HG03139 (cell line): Measurements from ENCODE around the gene KIF19.

Experiments used
- ATAC-seq: cut with Tn5 transposase; IDR thresholded peaks from one replicate; pipeline ENCODE4 v1.9.1; 2021; ENCODE audit not compliant: unreplicated experiment

KIF19 gene

GRCh38 chr17:74361230-74362068, 35.4 kb downstream of the KIF19 start, which contains the start of gene BTBD17:
TSS of gene BTBD17 (minus strand) at chr17:74361868. CDS start at chr17:74361819, 49 bp downstream.
- no peak for ATAC-seq

DNA sequence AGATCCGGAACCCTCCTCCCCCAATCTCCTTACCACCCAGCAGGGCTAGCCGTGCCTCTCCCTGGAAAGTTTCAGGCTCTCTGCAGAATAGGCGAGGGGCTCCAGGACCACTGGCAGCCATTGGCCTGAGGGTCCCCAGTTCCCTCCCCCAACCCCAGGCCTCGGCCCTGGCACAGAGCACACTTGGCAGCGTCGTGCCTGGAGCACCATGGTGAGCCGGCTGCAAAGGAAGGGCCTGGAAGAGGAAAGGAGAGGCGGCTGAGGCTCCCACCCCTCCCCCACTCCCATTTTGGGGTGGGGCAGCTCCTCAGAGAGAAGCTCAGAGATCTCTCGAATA, 36.0 kb downstream of the KIF19 start:
- no peak for ATAC-seq

DNA sequence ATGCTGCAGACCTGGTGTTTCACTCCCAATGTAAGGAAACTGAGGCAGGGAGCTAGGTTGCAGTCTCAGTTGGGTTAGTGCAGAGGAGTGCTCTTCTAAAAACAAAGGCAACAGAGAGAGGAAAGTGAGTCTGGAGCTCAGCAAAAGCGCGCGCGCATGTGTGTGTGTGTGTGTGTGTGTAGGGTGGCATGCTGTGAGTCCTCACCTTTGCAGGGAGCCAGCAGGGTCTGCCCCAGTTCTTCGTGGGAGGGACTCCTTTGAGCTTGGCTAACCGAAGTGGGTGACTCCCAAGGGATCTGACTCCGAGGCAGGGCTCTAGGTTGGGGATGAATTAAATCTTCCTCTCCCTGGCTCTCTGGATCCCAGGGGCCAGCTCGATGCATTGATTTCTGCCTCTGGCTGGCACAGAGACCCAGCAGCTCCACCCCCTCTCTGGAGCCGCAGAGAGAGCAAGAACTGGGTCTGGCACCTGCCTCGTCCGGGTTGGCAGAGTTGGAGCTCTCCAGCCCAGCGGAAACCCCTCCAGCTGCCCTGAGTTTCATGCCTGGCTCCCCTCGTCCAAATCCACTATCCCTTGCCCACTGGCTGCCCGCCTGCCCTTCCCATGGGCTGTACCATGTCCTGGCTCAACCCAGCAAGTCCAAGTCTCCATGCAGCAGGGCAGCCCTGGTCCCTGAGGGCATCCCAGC, 36.9 kb downstream of the KIF19 start:
- ATAC-seq, result no peak

GRCh38 chr17:74367206-74367605, 41.2 kb downstream of the KIF19 start, which contains the start of gene GPR142:
TSS of gene GPR142 (plus strand) at chr17:74367506. CDS start at chr17:74369541, 2,035 bp downstream.
- no peak for ATAC-seq

DNA sequence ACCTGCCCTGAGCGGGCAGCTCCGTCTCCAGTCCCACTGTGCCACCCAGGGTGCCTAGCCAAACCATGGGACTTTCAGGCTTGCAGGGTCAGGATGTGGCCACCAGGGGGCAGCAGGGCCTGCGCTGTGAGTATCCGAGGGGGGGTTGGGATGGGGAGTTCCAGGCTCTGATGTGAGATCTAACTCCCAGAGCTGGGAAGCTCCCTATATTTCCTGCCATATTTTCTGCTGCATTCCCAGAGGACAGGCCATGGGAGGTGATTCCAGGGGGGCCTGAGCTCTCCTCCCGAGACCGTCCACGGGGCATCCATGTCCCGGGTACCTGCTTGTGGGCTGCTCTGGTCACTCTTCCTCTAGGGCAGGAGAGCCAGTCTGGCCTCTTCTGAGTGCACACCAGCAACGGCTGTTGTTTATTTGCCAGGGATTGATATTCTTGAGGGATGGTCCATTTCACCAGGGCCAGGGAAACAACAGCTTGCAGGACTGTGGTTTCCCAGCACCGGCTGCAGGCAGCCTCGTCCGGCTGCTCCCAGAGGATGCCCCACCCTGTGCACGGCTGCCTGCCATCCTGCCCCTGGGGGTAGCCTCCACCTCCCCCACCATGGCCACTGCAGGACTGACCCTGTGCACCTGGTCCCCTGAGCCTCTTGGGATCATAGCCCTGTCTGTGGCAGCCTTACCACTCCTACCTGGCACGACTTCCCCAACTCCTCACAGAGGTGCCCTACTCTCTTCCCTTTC, 42.5 kb downstream of the KIF19 start:
- no peak for ATAC-seq

DNA sequence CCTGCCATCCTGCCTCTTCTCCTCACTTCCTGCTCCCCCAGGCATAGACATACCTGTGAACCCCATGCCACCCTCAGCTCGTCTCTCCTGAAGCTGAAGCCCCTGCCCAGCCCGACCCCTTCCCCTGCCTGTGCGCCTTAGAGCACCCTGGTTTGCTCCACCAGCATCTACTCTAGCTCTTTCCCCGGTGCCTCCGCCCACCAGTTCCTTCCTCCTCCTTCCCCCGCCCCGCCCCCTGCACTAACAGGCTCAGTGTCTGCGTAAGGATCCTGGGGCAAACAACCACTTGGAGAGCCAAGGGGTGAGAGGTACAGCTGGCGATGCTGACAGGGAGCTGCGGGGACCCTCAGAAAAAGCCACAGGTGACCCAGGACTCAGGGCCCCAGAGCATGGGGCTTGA, 43.2 kb downstream of the KIF19 start:
- no peak for ATAC-seq

- no peak for ATAC-seq
Observed at GRCh38 chr17:74369665-74370490, 43.9 kb downstream of the KIF19 start.

DNA sequence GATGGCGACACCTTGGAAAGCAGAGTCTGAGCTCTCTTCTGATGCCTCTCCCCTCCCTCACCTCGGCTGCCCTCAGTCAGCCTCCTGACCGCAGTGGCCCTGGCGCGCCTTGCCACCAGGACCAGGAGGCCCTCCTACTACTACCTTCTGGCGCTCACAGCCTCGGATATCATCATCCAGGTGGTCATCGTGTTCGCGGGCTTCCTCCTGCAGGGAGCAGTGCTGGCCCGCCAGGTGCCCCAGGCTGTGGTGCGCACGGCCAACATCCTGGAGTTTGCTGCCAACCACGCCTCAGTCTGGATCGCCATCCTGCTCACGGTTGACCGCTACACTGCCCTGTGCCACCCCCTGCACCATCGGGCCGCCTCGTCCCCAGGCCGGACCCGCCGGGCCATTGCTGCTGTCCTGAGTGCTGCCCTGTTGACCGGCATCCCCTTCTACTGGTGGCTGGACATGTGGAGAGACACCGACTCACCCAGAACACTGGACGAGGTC, 45.7 kb downstream of the KIF19 start:
- ATAC-seq, result no peak

DNA sequence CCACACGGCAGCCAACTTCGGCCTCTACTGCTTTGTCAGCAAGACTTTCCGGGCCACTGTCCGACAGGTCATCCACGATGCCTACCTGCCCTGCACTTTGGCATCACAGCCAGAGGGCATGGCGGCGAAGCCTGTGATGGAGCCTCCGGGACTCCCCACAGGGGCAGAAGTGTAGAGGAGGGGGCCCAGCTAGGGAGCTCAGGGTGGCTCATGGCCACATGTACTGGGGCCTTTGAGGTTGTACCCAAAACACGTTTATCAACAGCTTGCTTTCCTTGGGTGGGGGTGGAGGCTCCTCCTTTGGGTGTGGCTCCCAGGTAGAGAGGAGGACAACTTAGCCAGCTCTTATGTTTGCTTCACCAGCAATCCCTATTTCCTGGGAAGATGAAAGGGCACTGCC, 46.4 kb downstream of the KIF19 start:
- ATAC-seq, result no peak

- ATAC-seq, result no peak
Observed at GRCh38 chr17:74373838-74374606, 48.0 kb downstream of the KIF19 start.

GRCh38 chr17:74374858-74375257, 48.8 kb downstream of the KIF19 start:
- ATAC-seq, result no peak

DNA sequence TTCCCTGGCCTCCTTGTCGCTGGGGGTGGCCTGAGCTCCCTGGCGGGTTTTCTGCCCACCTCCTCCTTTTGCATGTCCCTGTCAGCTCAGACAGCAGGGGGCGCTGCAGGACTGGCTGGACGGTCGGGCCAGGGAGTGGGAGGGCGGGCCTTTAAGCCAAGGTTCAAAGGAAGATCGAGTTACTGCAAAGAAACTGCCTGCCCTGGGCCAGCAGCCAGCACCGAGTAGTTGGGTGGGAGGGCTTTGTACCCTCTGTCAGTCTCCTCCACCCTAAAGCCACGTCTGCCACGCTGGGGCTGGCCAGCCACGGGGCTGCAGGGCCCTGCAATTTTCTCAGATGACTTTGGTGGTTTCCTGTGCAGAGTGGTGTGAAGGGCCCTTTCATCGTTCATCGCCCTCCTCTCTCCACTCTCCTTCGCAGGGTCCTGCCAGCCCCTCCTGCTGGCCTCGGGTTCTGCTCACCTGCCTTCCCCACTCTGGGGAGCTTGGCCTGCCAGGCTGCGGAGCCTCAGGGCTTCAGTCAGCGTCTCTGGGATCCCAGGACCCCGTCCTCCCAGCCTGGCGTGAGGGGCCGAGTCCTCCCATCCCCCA, 53.6 kb downstream of the KIF19 start:
- ATAC-seq, result peak; percentile 60

DNA sequence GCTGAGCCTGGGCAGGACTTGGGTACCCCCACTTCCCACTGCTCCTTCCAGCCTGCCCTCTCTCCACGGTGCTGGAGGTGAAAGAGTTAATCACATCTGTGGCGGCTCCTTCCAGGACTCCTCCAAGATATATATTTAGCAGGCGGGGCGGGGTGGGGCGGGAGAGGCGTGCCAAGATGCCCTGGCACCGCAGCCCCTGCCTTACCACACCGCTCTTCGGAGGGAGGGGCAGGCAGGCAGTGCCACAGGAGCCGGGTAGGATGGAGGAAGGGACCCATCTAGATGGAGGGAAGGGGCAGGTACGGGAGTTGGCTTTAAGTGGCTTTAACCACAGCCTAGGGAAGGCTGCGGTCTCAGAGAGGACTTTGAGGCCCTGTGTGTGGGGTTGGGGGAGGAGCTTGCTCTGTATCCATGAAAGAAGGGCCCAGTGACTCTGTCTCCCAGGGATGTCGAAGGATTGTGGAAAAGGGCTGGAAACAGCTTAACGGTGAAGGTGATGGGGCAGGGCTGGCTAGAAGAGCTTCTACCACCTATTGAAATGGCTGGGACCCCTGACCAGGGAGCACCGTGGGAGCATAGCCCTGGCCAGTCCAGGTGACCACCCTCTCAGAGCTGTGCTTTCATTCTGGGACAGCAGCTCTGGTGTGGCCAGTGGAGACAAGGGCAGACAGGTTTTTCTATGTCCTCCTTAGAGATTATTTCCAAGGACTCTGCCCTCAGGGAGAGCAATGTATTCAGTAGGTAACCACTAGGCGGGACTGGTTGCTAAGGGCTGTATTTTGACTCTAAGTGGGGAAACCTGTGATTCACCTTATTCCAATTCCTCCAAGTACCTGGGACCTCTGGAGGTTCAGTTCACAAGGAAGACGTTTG, 54.3 kb downstream of the KIF19 start:
- ATAC-seq, result no peak

GRCh38 chr17:74380959-74381808, 55.2 kb downstream of the KIF19 start:
- ATAC-seq, result no peak

GRCh38 chr17:74383141-74383540, 57.1 kb downstream of the KIF19 start:
- no peak for ATAC-seq

- ATAC-seq, result no peak
Observed at GRCh38 chr17:74385201-74385600, 59.2 kb downstream of the KIF19 start.

- ATAC-seq, result no peak
Observed at GRCh38 chr17:74386386-74386785, 60.4 kb downstream of the KIF19 start.
